ENCODE results near the gene IRS1. TPM values are rescaled to one million over a fixed set of nuclear protein-coding genes. Genes with fewer than 3 reads are reported as not detected.

The IRS1 gene
- total and polyA plus RNA-seq, 7 donors, result 2.3 to 29.1 (median 18.5) TPM

DNA sequence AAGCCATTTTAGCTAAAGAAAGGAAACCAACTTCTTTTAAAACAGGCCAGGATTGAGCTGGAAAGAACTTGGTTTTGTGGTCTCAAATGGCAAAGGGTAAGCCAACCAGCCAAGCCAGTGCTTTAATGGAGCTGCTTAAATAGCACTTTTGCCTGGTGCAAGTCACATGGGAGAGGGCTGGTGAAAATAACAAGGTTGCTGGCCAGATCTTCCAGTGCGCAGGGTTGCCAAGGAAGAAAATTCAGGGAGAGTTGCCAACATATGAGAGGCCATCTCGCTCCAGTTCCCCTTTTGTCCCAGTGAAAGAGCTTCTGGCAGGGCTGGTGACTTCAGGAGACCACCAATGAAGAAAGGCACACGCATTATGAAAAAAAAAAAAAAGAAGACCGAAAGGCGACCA is 57.3 kb downstream of the IRS1 start:
- TF ChIP-seq POLR2A (IDR thresholded peaks at IDR 0.05), result no peak
- TF ChIP-seq EP300 (IDR thresholded peaks at IDR 0.05), result no peak
- peak in 2 of 4 donors; percentile 42 to 43 for TF ChIP-seq POLR2AphosphoS5 (IDR thresholded peaks at IDR 0.05)
- TF ChIP-seq, protein P1, sequence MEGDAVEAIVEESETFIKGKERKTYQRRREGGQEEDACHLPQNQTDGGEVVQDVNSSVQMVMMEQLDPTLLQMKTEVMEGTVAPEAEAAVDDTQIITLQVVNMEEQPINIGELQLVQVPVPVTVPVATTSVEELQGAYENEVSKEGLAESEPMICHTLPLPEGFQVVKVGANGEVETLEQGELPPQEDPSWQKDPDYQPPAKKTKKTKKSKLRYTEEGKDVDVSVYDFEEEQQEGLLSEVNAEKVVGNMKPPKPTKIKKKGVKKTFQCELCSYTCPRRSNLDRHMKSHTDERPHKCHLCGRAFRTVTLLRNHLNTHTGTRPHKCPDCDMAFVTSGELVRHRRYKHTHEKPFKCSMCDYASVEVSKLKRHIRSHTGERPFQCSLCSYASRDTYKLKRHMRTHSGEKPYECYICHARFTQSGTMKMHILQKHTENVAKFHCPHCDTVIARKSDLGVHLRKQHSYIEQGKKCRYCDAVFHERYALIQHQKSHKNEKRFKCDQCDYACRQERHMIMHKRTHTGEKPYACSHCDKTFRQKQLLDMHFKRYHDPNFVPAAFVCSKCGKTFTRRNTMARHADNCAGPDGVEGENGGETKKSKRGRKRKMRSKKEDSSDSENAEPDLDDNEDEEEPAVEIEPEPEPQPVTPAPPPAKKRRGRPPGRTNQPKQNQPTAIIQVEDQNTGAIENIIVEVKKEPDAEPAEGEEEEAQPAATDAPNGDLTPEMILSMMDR (IDR thresholded peaks at IDR 0.05), result no peak
- DNase-seq, result peak; percentile 85
- Histone ChIP-seq H3K27me3 (no peaks in the 10 kb centered on the region), H3K36me3 (no peaks in the 10 kb centered on the region), H3K4me1 (peaks cover 0 to 71% (median 54%) of the 10 kb centered on the region in 4 donors), H3K27ac (peak overlapping the region; percentile 56 to 77 (median 76)), H3K9me3 (no peaks in the 10 kb centered on the region), H3K4me3 (no peak overlapping the region)
- 75 to 84% methylated on average over 5 of the region's 5 CpGs for WGBS, 2 donors
- intact Hi-C loops (cut with DNase I), result loop anchor here (5.0 kb wide), 1 partner anchor 40 kb away; no protein-coding TSS in a partner anchor

DNA sequence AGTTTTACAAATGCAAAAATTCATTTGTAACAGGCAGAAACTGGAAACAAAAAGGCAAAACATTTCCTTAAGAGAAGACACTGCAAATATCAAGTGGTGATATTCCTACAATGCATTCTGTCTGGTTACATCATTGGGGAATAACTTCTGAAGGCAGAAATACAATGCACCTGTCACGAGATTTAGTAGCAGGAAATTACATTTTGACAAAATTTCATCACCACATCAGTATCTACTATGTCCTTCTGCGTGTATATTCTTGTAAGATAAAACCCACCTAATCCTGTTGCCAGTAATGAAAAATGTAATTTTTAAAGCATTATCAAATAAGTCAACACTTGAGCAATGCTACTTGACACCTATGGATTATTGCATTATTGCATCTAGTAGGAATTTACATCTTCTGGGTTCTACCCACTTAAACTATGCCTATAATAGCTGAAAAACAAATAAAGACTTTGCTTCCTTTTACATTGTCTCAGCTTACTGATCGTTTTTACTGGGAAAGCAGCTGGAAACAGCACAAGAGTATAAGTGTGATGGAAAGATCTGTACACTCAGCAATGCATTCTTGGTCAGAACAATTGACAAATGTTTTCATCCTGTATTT is 59.5 kb downstream of the IRS1 start:
- no peak for TF ChIP-seq EP300 (IDR thresholded peaks at IDR 0.05)
- TF ChIP-seq POLR2A (IDR thresholded peaks at IDR 0.05), result no peak
- TF ChIP-seq, protein P1 (IDR thresholded peaks at IDR 0.05), result no peak
- no peak for TF ChIP-seq POLR2AphosphoS5 (IDR thresholded peaks at IDR 0.05)
- Histone ChIP-seq H3K27ac (peak overlapping the region in 3 of 4 donors; percentile 20 to 77 (median 76)), H3K27me3 (no peaks in the 10 kb centered on the region), H3K36me3 (peaks cover 0 to 11% (median 2%) of the 10 kb centered on the region in 4 donors), H3K4me1 (peaks cover 0 to 63% (median 54%) of the 10 kb centered on the region in 4 donors), H3K9me3 (no peaks in the 10 kb centered on the region), H3K4me3 (no peak overlapping the region)
- intact Hi-C loops (cut with DNase I), result loop anchor here (5.0 kb wide), 1 partner anchor 42 kb away; no protein-coding TSS in a partner anchor
- WGBS, 2 donors, result 8 to 31% methylated on average over 3 of the region's 3 CpGs
- DNase-seq, result no peak

GRCh38 chr2:226739545-226740030 is 60.0 kb downstream of the IRS1 start:
- peak overlapping the region in 3 of 4 donors; percentile 20 to 77 (median 76) for H3K27ac ChIP-seq
- no peak for DNase-seq
- WGBS, 2 donors, result 77 to 80% methylated on average over 6 of the region's 6 CpGs
- no peak overlapping the region for H3K4me3 ChIP-seq
- no peaks in the 10 kb centered on the region for H3K27me3 ChIP-seq
- intact Hi-C loops (cut with DNase I), result loop anchor here (5.0 kb wide), 1 partner anchor 43 kb away; no protein-coding TSS in a partner anchor
- no peak for TF ChIP-seq EP300 (IDR thresholded peaks at IDR 0.05)
- TF ChIP-seq, protein P1 (IDR thresholded peaks at IDR 0.05), result no peak
- no peak for TF ChIP-seq POLR2A (IDR thresholded peaks at IDR 0.05)
- TF ChIP-seq POLR2AphosphoS5 (IDR thresholded peaks at IDR 0.05), result no peak
- H3K4me1 ChIP-seq, result peaks cover 0 to 63% (median 54%) of the 10 kb centered on the region in 4 donors
- H3K9me3 ChIP-seq, result no peaks in the 10 kb centered on the region
- peaks cover 0 to 12% (median 2%) of the 10 kb centered on the region in 4 donors for H3K36me3 ChIP-seq

DNA sequence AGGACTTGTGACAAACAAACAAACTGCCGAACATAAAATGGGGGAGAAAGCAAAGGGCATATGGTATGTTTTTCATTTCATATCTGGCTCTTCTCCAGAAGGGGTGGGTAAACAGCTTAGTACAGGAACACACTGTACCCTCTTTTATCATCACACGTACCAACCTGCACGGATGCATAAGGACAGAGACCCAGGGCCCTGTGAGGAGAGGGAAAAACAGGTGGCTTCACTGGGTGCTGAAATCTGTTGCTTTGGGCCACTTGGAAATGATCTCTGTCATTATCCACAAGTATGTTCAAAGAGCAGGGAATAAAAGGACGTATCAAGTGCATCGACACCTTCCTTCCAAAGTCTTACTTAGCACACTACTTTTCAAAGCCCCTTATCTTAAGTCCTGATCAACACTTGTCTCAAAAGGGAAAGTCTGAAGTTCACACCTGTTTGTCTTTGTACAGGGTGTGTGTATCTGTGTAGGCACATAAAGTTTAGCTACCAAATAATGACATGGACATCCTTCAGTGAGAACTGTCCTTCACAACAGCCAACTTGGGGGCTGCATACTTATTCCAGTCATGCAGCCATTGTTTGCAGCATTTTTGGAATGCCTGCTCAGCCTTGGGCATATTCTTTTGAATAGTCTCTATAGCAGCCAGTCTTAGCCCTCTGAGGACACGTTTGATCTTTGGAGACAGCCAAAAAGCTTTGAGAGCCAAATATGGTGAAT is 60.6 kb downstream of the IRS1 start:
- DNase-seq, result no peak
- peak; percentile 8 to 87 (median 17) for TF ChIP-seq EP300 (IDR thresholded peaks at IDR 0.05)
- TF ChIP-seq POLR2A (IDR thresholded peaks at IDR 0.05), result no peak
- peak in 2 of 4 donors; percentile 42 to 45 for TF ChIP-seq POLR2AphosphoS5 (IDR thresholded peaks at IDR 0.05)
- TF ChIP-seq, protein P1 (IDR thresholded peaks at IDR 0.05), result no peak
- H3K27me3 ChIP-seq, result no peaks in the 10 kb centered on the region
- peaks cover 0 to 12% (median 2%) of the 10 kb centered on the region in 4 donors for H3K36me3 ChIP-seq
- 16 to 64% methylated on average over 6 of the region's 6 CpGs for WGBS, 2 donors
- no peaks in the 10 kb centered on the region for H3K9me3 ChIP-seq
- H3K4me3 ChIP-seq, result no peak overlapping the region
- H3K27ac ChIP-seq, result peak overlapping the region in 3 of 4 donors; percentile 19 to 77 (median 76)
- intact Hi-C loops (cut with DNase I), result no loop called here
- H3K4me1 ChIP-seq, result peaks cover 0 to 60% (median 54%) of the 10 kb centered on the region in 4 donors
